HL-60/S4 (cell line): ENCODE measurements around the gene AGAP1.

Experiments
- in situ Hi-C: fragments of 300-500 bp; cut with MboI; formaldehyde crosslinking; loops from 2 replicates; pipeline ENCODE4 v1.14.3; 2022; ENCODE audit warnings: low sequenced_read_pairs

Gene AGAP1

DNA sequence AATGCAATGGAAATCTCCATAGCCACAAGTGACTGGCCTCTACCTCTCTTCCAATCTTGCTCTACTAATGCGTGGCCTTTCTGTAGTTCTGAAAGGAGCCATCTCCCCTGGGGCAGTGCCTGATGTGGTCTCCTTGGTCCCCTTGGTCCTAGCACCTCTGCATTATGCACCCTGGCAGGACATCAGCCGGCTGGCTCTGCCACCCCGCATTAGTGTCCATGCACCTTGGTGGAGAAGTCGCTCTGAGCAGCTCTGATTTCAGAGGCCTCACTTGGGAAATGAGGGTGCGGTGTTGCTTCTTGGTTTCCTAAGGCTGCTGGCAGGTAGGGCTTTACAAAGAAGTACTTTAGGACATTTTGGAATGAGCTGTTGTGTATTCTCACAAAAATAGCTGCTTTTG is 356.4 kb downstream of the AGAP1 start:
- in situ Hi-C loops = no loop called here

DNA sequence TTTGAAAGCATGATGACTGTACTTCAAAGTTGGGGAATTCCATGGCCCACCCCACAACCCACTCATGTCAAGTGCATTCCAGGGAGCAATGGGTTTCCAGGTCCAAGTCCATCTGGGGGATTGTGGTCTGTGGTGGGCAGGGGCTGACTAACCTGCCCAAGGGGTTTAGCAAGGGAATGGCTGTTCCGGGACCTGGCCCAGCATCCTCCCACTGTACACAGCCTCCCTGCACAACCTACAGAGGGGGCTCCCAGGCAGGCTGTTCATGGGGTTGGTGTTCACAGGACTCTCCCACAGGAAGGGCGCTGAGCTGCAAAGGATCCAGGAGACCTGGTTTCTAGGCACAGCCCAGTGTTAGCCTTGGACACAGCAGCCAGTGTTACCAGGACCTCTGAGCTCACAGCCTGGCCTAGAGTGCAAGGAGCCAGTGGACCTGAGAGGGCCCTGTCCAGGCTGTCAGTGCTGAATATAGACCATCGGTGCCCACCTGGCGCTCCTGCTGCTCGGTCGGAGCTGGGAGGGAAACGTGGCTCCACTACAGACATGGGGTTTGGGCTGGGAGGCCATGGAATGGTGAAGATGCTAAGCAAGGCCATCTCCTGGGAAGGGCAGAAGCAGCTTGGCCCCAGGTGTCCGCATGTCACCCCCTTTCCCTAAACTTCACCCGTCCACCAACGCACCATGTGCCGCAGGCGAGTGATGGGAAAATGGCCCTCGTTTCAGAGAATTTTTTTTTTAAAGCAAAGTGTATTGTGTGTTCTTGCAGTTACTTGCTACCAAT is 357.1 kb downstream of the AGAP1 start:
- in situ Hi-C loops = no loop called here

DNA sequence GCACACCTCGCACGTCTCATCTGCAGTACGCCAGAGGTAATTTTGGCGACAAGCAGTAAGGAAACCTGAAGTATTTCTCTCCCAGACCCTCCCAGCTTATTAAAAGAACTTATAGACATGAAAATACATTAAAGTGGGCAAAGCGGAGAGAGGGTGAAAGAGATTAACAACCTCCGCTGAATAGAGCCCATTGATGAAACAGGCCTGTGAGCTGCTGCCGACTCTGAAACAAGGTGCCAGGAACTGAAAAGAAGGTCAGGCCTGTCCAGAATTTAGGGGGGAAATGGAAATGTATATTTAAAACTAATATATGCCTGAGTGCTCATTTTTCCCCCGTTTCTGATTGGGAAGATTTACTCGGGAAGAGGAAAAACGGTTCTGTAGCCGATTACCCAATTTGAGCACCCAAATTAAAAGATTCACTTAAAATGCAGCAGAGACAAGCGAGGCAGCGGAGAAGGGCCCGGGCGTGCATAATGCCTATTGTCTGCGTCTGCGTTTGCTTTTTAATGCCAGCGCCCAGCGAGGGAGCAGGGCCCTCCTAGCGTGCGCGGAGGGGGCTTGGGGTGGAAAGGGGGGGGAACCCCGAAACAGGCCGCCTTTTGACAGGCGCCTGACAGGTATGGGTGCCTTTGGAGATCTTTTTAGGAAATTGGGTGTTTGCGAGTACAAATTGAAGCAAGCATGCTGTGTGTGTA is 358.1 kb downstream of the AGAP1 start:
- in situ Hi-C loops = no loop called here

DNA sequence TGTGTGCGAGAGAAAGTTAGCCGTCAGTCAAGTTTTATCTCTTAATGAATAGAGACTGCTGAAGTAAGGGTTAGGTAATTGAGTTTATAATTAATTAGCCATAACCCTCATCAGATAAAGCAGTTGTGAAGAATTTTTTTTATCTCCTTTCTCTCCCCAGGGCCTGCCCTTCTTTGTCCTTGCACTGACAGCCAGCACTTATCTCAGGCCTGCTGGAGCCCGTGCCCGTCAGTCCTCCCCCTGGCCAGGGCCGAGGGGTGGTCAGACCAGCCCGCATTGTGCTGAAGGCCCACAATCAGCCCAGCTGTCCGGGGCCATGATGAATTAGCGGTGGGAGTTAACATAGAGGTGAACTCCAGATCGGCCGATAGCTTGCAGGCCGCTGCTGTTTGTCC is 358.7 kb downstream of the AGAP1 start:
- in situ Hi-C loops = no loop called here

DNA sequence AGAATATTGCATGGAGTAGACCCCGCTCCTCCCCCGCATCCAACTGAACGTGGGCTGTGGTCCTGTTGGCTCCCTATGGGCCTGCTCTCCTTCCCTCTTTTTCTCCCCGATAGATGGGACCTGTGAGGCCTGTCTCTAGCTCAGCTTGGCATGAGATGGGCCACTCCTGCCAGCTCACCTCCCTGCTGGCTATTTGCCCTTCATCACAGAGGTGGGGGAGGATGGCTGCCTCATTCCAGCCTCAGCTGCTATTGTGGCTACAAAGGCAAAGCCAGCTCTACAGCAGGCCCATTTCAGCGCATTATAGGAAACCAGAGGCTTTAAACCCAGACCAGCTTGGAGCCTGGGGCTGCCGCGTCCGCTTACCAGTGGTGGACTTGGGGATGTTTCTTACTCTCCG is 360.4 kb downstream of the AGAP1 start:
- in situ Hi-C loops = no loop called here

DNA sequence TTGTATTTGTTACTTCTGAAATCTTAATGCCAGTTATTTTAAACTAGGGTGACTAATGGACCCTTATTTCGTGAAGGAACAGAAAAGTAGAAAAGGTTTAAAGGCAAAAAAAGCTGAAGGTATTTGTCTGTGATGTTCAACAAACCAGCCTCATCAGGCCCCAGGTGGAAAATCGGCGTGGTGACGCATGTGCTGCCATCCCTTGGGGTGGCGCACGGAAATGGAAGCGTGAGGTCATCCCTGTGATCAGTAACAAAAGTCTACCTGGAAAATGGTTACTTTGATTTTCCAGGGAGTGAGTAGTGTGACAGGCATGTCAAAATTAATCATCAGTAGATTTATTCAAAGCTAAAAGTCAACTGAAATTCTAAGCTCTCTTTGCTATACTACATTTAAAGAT is 361.2 kb downstream of the AGAP1 start:
- in situ Hi-C loops = no loop called here

DNA sequence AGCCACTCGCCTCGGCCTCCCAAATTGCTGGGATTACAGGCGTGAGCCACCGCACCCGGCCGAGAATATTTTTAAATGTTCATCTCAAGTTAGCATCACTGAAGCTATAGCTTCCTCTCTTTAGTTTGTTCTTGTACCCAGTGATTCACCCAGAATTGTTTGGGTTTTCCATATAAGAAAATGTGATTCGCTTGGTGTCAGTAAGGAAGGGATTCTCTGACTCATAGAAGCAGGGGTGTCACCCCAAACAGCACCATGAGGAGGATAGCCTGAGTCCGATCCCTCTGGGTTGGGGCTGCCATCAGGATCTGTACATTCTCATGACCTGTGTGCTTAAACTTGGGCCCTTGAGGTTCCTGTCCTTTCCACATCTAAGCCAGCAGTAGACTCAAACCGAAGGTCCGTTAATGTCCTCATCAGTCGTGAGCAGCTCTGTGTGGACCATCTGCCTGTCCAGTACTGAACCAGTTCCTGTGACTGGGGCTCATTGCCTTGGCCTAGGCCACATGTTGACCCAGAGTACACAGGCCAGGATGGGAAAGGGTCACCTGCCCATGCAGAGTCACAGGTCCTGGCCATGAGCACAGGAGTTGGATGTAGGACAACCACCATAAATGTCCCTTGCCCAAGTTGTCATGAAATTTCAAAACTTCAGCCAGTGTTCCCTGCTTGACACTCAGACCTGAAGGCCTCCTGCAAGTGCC is 362.5 kb downstream of the AGAP1 start:
- in situ Hi-C loops = no loop called here

DNA sequence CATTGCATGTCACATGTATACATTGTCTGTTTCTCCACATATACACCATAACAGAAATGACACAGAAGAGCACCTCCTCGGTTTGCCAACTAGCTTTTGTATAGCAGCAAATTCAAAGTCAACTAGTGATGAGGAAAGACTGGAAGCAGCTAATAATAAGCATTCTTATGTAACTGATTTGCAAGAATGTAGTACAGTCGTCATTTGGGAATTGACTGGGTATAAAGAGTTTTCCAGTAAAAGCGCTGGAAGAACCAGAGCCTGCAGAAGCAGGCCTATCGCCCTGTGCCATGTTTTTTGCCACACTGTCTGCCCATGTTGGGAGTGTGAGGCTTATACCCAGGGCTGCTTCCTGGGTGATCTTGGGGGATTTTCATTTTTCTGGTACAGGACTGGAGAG is 363.8 kb downstream of the AGAP1 start:
- in situ Hi-C loops = no loop called here

DNA sequence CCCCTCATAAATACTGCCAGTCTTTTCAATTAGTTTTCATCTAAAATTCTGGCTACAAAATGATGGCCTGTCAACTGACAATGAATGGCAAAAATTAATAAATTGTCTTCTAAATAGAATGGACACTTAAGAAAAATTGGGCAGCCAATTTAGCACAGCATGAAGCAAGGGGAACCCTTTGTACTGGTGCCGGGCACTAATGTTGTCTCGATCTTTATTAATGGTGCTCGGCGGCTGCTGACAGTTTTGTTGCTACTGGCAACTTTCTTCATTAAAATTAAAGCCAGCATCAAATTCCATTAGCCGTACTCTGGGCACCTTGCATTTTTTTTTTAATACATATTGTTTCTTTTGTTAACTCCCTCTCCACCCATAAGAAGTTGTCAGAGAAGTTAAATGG is 365.0 kb downstream of the AGAP1 start:
- in situ Hi-C loops = no loop called here

DNA sequence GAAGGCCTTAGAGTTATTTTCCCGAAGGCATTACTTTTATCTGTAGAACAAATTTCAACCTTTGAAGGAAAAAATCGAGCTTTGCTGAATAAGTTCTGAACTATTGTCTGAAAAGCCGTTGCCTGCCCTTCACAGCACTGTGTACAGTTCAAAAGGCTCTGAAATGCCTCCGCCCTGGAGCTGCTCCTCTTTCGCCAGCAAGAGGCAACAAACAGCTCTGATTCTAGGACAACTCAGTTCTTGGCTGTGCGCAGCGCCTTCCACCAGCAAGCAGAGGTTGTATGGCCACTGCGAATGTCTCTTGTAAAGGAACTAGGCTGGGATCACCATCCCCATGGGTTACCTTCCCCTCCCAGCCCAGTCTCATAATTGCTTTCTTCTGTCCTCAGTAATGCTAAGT is 365.8 kb downstream of the AGAP1 start:
- in situ Hi-C loops = no loop called here

DNA sequence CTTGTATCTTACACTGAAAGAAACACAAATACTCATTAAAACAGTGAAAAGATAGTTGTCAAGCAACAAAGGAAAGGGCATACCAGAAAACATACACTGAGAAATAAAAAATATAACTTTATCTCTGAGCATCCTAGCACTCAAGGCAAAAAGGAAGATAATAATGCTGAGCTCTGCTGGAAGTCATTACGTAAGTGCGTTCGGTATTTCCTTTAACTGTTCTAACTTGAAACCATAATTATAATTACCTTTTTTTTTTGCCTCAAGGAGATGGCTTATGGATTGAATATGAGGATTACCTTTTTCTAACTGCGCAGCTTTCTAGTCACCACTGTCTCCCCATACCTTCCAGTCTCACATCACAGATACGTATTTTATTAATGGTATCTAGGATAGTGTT is 366.3 kb downstream of the AGAP1 start:
- in situ Hi-C loops = no loop called here

DNA sequence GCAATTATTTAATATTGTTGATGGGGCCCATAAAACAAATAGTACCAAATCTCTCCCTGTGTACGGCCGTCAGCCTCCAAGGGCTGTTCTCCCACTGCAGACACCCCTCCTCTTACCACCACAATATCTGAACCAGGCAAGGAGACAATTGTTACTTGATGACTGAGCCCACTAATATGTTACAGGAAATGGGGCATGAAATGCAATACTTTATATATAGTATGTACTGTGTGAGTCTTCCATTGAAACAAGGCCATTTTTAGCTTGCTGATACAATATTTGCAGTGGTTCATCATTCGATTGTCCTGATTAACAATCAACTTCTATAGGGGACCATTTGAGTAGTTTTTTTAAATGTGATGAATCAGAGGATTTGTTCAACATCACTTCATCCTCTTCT is 367.0 kb downstream of the AGAP1 start:
- in situ Hi-C loops = no loop called here

DNA sequence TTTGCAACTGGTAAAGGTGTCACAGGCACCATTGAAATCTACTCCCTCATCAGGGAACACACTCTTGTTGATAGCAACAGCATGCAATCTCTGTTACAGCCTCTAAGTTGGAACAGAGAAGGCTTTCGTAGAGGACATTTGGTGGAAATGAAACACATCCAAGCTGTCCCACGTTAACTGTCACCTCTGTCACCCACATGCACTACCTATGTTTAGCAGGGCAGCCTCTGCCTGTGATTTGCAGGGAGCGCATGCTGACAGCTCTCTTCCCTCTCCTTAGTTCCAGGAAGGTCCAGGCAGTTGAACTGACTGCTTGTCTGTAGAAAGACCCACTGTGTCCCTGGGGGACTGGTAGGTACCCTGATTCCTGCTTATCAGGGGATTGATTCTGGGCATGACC is 367.5 kb downstream of the AGAP1 start:
- in situ Hi-C loops = no loop called here

DNA sequence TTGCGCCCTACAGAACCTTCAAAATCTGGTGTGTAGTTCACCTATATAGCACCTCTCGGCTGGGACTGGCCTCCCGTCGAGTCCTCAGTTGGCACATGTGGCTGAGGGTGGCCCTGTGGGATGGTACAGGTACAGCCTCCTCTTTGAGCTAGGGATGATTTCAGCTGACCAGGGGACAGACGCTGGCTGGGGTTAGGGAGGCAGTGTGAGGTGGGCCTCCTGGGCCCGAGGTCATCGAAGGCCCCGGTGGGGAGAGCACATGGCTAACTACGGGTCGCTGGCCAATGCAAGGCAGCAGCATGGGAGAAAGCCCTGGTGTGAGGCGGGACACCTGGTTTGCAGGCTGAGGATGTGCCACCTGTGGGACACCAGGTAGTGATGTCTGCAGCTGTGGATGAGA is 369.6 kb downstream of the AGAP1 start:
- in situ Hi-C loops = no loop called here

DNA sequence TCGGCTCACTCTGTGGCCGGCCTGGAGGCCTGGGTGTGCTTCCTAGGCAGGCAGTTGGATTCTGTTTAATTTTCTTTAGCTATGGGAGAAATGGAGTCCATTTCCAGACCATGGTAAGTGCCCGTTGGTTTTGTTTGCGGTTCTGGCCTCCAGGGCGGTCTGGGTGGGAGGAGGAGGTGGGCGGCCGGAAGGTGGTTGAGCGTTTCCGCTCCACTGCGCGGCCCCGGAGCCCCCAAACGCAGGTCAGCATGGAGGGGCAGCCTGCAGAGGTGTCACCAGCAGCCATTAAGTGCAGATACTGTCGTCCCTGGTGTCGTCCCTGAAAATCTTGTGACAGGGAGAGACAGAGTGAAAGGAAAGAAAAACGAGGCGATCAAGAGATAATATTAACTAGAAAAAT is 370.5 kb downstream of the AGAP1 start:
- in situ Hi-C loops = no loop called here

DNA sequence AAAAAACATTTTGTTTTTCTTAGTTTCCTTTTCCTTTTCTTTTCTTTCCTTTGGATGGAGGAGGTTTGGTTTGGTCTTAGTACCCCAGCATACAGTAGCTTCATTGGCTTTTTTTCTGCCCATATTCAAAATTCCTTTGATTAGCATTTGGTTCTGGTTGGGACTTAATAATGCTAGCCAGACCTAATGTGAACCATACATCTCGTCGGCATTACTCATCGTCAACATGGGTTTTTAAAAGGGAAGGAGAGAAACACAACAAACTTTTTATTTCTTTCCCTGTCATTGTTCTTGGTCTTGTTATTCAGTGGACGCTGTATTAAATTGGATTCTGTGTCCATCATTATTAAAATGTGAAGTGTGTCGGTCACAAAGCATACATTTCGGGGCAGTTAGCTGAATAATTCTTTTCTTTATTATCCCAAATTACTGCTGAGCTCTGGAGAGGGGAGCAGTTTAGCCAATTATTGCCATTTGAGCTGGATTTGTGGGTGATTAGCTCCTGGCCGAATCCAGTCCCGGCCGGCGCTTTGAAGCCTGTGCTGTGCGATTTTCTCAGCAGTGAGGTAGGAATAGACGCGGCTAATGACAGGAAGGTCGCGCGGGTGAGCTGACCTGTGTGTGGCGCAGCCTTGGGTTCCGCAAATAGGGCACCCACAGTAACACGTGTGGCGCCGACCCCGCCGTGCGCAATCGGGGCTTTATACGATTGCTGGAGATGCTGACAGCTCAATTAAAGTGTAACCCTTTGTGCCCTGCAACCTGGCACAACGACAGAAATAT is 371.1 kb downstream of the AGAP1 start:
- in situ Hi-C loops = no loop called here

DNA sequence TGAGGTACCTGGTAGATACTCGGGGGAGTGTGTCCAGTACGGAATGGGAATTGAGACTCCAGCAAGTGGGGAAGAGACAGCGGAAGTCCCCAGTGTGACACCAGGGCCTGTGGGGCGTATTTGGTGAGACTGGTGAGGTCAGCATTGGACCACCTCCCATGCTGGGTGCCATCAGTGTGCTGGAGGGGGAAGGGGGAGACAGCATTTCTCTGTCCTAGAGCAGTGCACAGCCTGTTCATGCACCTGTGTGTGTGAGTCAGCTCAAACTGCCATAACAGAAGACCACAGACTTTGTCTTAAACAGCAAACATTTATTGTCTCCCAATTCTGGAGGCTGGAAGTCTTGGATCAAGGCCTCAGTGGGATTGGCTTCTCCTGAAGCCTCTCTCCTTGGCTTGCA is 372.5 kb downstream of the AGAP1 start:
- in situ Hi-C loops = no loop called here

DNA sequence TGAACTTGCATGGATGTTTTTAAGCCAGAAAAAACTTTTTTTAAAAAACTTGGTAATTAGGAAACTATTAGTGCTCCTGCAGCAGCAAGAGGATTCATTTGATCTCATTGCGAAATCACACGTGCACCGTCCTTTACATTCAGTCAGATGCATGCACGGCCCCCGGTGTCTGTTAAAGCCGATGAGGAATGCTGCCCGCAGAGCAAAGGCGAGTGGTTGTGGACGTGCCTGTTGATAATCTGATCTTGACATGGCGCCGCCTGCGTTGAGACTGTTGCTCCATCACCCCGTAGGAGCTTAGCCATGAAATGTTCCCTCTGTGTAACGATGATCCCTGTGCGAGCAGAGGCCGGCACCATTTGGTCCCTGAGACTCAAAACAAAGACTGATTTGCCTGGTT is 374.4 kb downstream of the AGAP1 start:
- in situ Hi-C loops = no loop called here

DNA sequence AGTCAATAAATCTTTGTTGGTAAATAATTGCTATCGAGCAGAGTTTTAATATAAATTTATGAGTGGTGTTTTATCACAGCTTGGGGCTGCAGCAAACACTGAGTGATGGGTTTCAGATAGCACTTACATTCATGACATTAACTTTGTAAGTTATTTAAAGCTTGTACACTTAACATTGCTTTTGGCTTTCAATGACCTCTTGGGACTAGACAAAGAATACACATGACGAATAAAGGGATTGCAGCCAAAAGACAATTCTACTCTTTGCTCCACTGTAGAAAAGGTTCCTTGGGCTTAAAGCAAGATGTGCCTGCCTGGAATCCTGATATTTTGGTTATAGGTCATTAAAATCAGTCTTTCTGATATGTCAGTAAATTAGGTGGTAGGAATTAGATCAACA is 374.8 kb downstream of the AGAP1 start:
- in situ Hi-C loops = no loop called here

DNA sequence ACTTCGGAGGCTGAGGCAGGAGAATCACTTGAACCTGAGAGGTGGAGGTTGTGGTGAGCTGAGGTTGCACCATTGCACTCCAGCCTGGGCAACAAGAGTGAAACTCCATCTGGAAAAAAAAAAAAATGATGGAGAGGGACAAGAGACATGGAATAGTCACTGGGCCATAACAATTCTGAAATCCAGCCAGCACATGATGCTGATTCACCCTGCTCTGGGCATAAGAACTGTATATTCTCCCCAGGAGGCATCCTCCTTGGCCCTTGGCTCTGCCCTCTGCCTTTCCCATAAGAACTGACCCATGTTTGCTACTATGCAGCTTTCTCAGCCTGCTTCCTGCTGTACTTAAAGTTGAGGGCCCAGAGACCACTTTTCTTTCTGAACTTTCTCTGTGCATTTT is 376.7 kb downstream of the AGAP1 start:
- in situ Hi-C loops = no loop called here

DNA sequence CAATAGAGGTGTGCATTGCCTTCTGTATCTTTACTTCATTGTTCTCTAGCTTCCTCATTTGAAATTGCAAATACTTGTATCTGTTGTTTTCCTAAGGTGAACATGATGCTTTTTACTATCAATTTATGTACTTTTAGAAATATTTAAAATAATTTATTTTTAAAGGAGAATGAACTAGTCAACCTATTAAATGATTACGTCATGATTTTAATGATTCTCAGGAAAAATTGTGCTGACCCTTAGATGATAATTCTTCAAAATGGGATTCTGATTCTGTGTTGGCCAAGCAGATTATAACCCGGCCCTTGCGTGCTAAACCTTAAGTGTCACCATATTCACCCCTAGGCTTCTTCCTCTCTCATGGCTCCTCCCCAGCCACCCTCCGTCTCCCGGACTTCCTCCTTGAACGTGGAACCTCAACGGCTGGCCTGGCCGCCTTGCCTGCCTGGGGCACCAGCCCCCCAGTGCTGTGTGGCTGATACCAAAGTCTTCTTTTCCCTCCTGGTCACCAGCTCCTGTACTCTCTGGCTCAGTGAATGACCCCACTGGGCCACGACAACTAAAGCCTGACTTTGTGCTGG is 382.3 kb downstream of the AGAP1 start:
- in situ Hi-C loops = no loop called here
